H1 (cell line): Measurements from ENCODE around the gene CETN1. TPM values are rescaled to one million over a fixed set of nuclear protein-coding genes. Genes with fewer than 3 reads are reported as not detected.

Experiments used
- CTCF ChIA-PET: fragments of 300-600 bp; sonication (Branson Sonifier 250); formaldehyde crosslinking; loops from one replicate; lab custom pipeline; 2021; ENCODE audit not compliant: partially characterized antibody; lab: Charles Lee
- POLR2A ChIA-PET: fragments of 300-600 bp; sonication (Branson Sonifier 250); formaldehyde crosslinking; loops from one replicate; lab custom pipeline; 2021; ENCODE audit warnings: inconsistent platforms; ENCODE audit not compliant: partially characterized antibody; lab: Charles Lee
- DNase-seq, 2 experiments: peaks; one replicate each; pipeline versions ENCODE4 v3.0.0 to v3.0.0-alpha.2; 2010 to 2022; ENCODE audit warnings: low spot score in 2 of 2, low read depth in 1 of 2, mixed read lengths in 1 of 2
- FAIRE-seq: peaks from 2 replicates; lab custom pipeline; 2011; peaks lifted over from hg19 to GRCh38; lab: Jason Lieb, UNC
- H2AFZ ChIP-seq: 2 replicates; pipeline ENCODE4 v1.8.1; 2012; ENCODE audit warnings: low read length, inconsistent platforms
- H2AK5ac ChIP-seq: 2 replicates; pipeline ENCODE4 v1.6.1; 2013; ENCODE audit warnings: low read depth, low read length
- H2BK120ac ChIP-seq: replicated peaks from 2 replicates; pipeline ENCODE3; 2013; ENCODE audit warnings: low read depth, low read length, inconsistent platforms
- H2BK12ac ChIP-seq: 2 replicates; pipeline ENCODE4 v1.6.1; 2013; ENCODE audit warnings: low read depth, low read length
- H2BK15ac ChIP-seq: 2 replicates; pipeline ENCODE4 v1.6.1; 2013; ENCODE audit warnings: low read length
- H2BK20ac ChIP-seq: 2 replicates; pipeline ENCODE4 v1.6.1; 2013; ENCODE audit warnings: low read length
- H2BK5ac ChIP-seq: 2 replicates; pipeline ENCODE4 v1.6.1; 2013; ENCODE audit warnings: low read depth, low read length
- H3K14ac ChIP-seq: 2 replicates; pipeline ENCODE4 v1.6.1; 2013; ENCODE audit warnings: inconsistent platforms; ENCODE audit not compliant: insufficient read length
- H3K18ac ChIP-seq: 2 replicates; pipeline ENCODE4 v1.6.1; 2013; ENCODE audit warnings: low read length; ENCODE audit errors: extremely low read depth
- H3K23ac ChIP-seq: 2 replicates; pipeline ENCODE4 v1.6.1; 2013; ENCODE audit warnings: inconsistent platforms; ENCODE audit not compliant: insufficient read length
- H3K23me2 ChIP-seq: 2 replicates; pipeline ENCODE4 v1.6.1; 2013; ENCODE audit warnings: low read depth, low read length
- H3K27ac ChIP-seq: 2 replicates; pipeline ENCODE4 v1.6.1; 2011; ENCODE audit warnings: low read depth, low read length, inconsistent platforms
- H3K27me3 ChIP-seq, 4 experiments: replicated peaks in 1 of 4; 1 replicate in 1 of 4; 2 replicates in 3 of 4; pipeline versions ENCODE4 v1.6.1 to v1.8.1; 2011 to 2013; ENCODE audit warnings: low read length in 3 of 4, mild to moderate bottlenecking in 3 of 4, inconsistent platforms in 2 of 4, mixed read lengths in 2 of 4, moderate library complexity in 1 of 4; ENCODE audit not compliant: control insufficient read depth in 3 of 4, insufficient read depth in 3 of 4; ENCODE audit errors: extremely low read depth in 1 of 4
- H3K36me3 ChIP-seq, 4 experiments: 2 replicates each; pipeline versions ENCODE4 v1.6.1 to v1.8.1; 2011 to 2013; ENCODE audit warnings: mild to moderate bottlenecking in 4 of 4, low read length in 3 of 4, moderate library complexity in 2 of 4, control low read depth in 1 of 4, inconsistent platforms in 1 of 4; ENCODE audit not compliant: insufficient read depth in 4 of 4, control insufficient read depth in 2 of 4
- H3K4ac ChIP-seq: replicated peaks from 2 replicates; pipeline ENCODE3; 2013; ENCODE audit warnings: low read length, low read depth, mixed read lengths, inconsistent platforms; ENCODE audit not compliant: insufficient read length
- H3K4me1 ChIP-seq, 4 experiments: replicated peaks in 1 of 4; 1 replicate in 1 of 4; 2 replicates in 3 of 4; pipeline versions ENCODE4 v1.6.1 to v1.8.1; 2011 to 2013; ENCODE audit warnings: low read length in 3 of 4, inconsistent platforms in 2 of 4, mixed read lengths in 1 of 4; ENCODE audit not compliant: insufficient read depth in 4 of 4, control insufficient read depth in 3 of 4
- H3K4me2 ChIP-seq, 2 experiments: 2 replicates each; pipeline versions ENCODE4 v1.6.1 to v1.8.1; 2011 to 2013; ENCODE audit warnings: low read depth in 2 of 2, low read length in 2 of 2, control low read depth in 1 of 2, inconsistent platforms in 1 of 2, mild to moderate bottlenecking in 1 of 2; ENCODE audit not compliant: insufficient read depth in 1 of 2
- H3K4me3 ChIP-seq, 4 experiments: fragments of 200-600, 300-600 bp in 1 of 4; sonication (generic), shearing (Covaris generic), sonication (Bioruptor Twin) in 1 of 4; 2 replicates each; pipeline versions ENCODE4 v1.5.1 to v1.8.1; 2011 to 2016; ENCODE audit warnings: low read length in 4 of 4, low read depth in 3 of 4, control low read depth in 2 of 4, inconsistent platforms in 2 of 4, mild to moderate bottlenecking in 2 of 4, mixed read lengths in 1 of 4, moderate library complexity in 1 of 4; ENCODE audit not compliant: insufficient read depth in 2 of 4; ENCODE audit errors: extremely low read depth in 1 of 4
- H3K56ac ChIP-seq: replicated peaks from 2 replicates; pipeline ENCODE3; 2013; ENCODE audit warnings: low read depth, mild to moderate bottlenecking, mixed read lengths, low read length, inconsistent platforms; ENCODE audit not compliant: insufficient read length
- H3K79me1 ChIP-seq: 2 replicates; pipeline ENCODE4 v1.6.1; 2013; ENCODE audit warnings: low read depth, low read length, control low read depth
- H3K79me2 ChIP-seq, 2 experiments: 2 replicates each; pipeline versions ENCODE4 v1.6.1 to v1.8.1; 2012 to 2013; ENCODE audit warnings: low read length in 2 of 2, mild to moderate bottlenecking in 2 of 2, inconsistent platforms in 1 of 2; ENCODE audit not compliant: insufficient read depth in 2 of 2, control insufficient read depth in 1 of 2
- H3K9ac ChIP-seq, 4 experiments: replicated peaks in 1 of 4; 1 replicate in 1 of 4; 2 replicates in 3 of 4; pipeline versions ENCODE4 v1.6.1 to v1.8.1; 2011 to 2013; ENCODE audit warnings: low read depth in 3 of 4, low read length in 3 of 4, control low read depth in 2 of 4, mild to moderate bottlenecking in 2 of 4, moderate library complexity in 2 of 4, inconsistent platforms in 1 of 4; ENCODE audit errors: extremely low read depth in 1 of 4
- H3K9me3 ChIP-seq, 2 experiments: 2 replicates each; pipeline versions ENCODE4 v1.6.1 to v1.8.1; 2012 to 2013; ENCODE audit warnings: mild to moderate bottlenecking in 2 of 2, moderate library complexity in 2 of 2, control low read depth in 1 of 2, inconsistent platforms in 1 of 2, low read depth in 1 of 2, low read length in 1 of 2, mixed read lengths in 1 of 2; ENCODE audit not compliant: insufficient read depth in 2 of 2
- H4K20me1 ChIP-seq, 2 experiments: replicated peaks in 1 of 2; 2 replicates each; pipeline versions ENCODE3 to v1.8.1; 2011 to 2013; ENCODE audit warnings: inconsistent platforms in 2 of 2, low read length in 2 of 2, mild to moderate bottlenecking in 1 of 2; ENCODE audit not compliant: insufficient read depth in 2 of 2, control insufficient read depth in 1 of 2
- H4K5ac ChIP-seq: 2 replicates; pipeline ENCODE4 v1.6.1; 2013; ENCODE audit warnings: low read length, low read depth, mixed read lengths, inconsistent platforms; ENCODE audit not compliant: insufficient read length
- H4K8ac ChIP-seq: 2 replicates; pipeline ENCODE4 v1.8.0; 2013; ENCODE audit warnings: mild to moderate bottlenecking, moderate library complexity, low read length, inconsistent platforms; ENCODE audit not compliant: insufficient read depth; ENCODE audit errors: extremely low read depth
- H4K91ac ChIP-seq: replicated peaks from 2 replicates; pipeline ENCODE3; 2013; ENCODE audit warnings: low read length, mixed read lengths, inconsistent platforms; ENCODE audit not compliant: insufficient read length
- ATF2 ChIP-seq: IDR thresholded peaks from 2 replicates; pipeline ENCODE4 v1.6.1; 2012; ENCODE audit warnings: low read length, inconsistent platforms
- CBX5 ChIP-seq: fragments of 300-800, 300-1000 bp; sonication (generic); IDR thresholded peaks from 2 replicates; pipeline ENCODE4 v1.7.1; 2016; ENCODE audit warnings: antibody characterized with exemption, low read length, low read depth
- RFX5 ChIP-seq: IDR thresholded peaks from 2 replicates; pipeline ENCODE4 v1.6.1; 2011; ENCODE audit warnings: low read depth, low read length, improper control_type of control experiment, borderline replicate concordance
- WGBS, 2 experiments: shearing (Covaris generic) in 1 of 2; methylation state at CpG; one replicate each; pipeline versions ENCODE4 v1.1.6 to v1.1.7; 2013 to 2015; ENCODE audit warnings: low lambda C conversion rate in 2 of 2, mixed read lengths in 2 of 2, inconsistent platforms in 1 of 2, low coverage in 1 of 2, missing lambda C conversion rate in 1 of 2; ENCODE audit not compliant: insufficient replicate concordance in 2 of 2, insufficient coverage in 1 of 2, insufficient read length in 1 of 2; ENCODE audit errors: extremely low coverage in 1 of 2, missing lambda C conversion rate in 1 of 2; 5-methylcytosine and 5-hydroxymethylcytosine counted together
- polyA plus RNA-seq, 7 experiments: library from polyadenylated mRNA; depleted of rRNA in 3 of 7; stranded (reverse) in 5 of 7; unstranded in 2 of 7; fragments of >200 nt in 5 of 7; fragments of 200-250 nt in 2 of 7; gene quantifications; 1 replicate in 5 of 7; 2 replicates in 1 of 7; 4 replicates in 1 of 7; pipeline versions ENCODE4 v1.2.1 to v1.2.3, GENCODE V29; 2011 to 2013; ENCODE audit warnings: missing spikeins in 2 of 7, mixed read lengths in 2 of 7
- total RNA-seq: library from RNA; stranded (reverse); fragmentation: NEBNext Ultra II Directional; extraction: Animal tissue kit (Norgen Biotek cat#: 25700); gene quantifications from 2 replicates; pipeline ENCODE4 v1.2.1, GENCODE V29; 2021

Gene CETN1
- total and polyA plus RNA-seq, 2 of the 8 experiments (the other 6 are each of a cell fraction or from before 2014, with no cell fraction given) = not detected

- POLR2A ChIA-PET = no interaction called here
- no peak for FAIRE-seq
Measured at GRCh38 chr18:615773-616172, 35.6 kb downstream of the CETN1 start.

More at GRCh38 chr18:615773-616172, 35.6 kb downstream of the CETN1 start:
- Histone ChIP-seq H3K9me3 (no peaks in the 10 kb centered on the region), H2BK120ac (no peak overlapping the region), H3K14ac (no peak overlapping the region), H3K18ac (no peak overlapping the region), H3K23me2 (no peaks in the 10 kb centered on the region; the same call in 1 of the 2 replicates), H3K79me2 (no peaks in the 10 kb centered on the region)
- TF ChIP-seq CBX5 = no peak
- TF ChIP-seq ATF2 = no peak
- TF ChIP-seq RFX5 = no peak
- TF ChIP-seq, all 59 proteins: peak for 0
- no peak for DNase-seq
- no peak overlapping the region for H2AFZ ChIP-seq
- no peaks in the 10 kb centered on the region for H3K27me3 ChIP-seq
- H2BK5ac ChIP-seq = no peak overlapping the region
- H2AK5ac ChIP-seq = no peak overlapping the region
- WGBS, 2 experiments = 91% methylated on average over 4 of the region's 4 CpGs; no CpG with 5 or more reads in 1 of the 2 experiments
- no peak overlapping the region for H3K27ac ChIP-seq
- H2BK12ac ChIP-seq = no peak overlapping the region
- H3K36me3 ChIP-seq = no peaks in the 10 kb centered on the region
- H4K8ac ChIP-seq = no peak overlapping the region
- CTCF ChIA-PET = interaction anchor here (0.5 to 3.8 kb wide), 36 partner anchors 9 to 403 kb away, joined by 3 to 34 read pairs (median 4); partner anchors contain the start of gene CLUL1
- no peaks in the 10 kb centered on the region for H3K4me1 ChIP-seq
- no peak overlapping the region for H3K9ac ChIP-seq
- H3K4me3 ChIP-seq = no peak overlapping the region
- no peak overlapping the region for H3K4ac ChIP-seq
- no peak overlapping the region for H4K5ac ChIP-seq
- no peak overlapping the region for H2BK20ac ChIP-seq
- no peak overlapping the region for H4K91ac ChIP-seq
- H3K4me2 ChIP-seq = no peak overlapping the region
- no peaks in the 10 kb centered on the region for H3K79me1 ChIP-seq
- no peak overlapping the region for H3K56ac ChIP-seq
- no peaks in the 10 kb centered on the region for H4K20me1 ChIP-seq
- no peak overlapping the region for H2BK15ac ChIP-seq
- no peak overlapping the region for H3K23ac ChIP-seq
